Measurements from ENCODE around the gene PMEL. TPM values are rescaled to one million over a fixed set of nuclear protein-coding genes. Genes with fewer than 3 reads are reported as not detected.

The PMEL gene
- total RNA-seq, 1 experiment from 2014 or later: 1.2 TPM

- intact Hi-C loops (cut with micrococcal nuclease; ENCODE audit: unreplicated experiment): loop anchor here (10.0 kb wide), 1 partner anchor 198 kb away; the partner anchor contains the start of gene GDF11
- Histone ChIP-seq H3K4me3 (ENCODE audit: low read depth in 2 of 2, low read length in 2 of 2) (no peak overlapping the region), H3K9me3 (ENCODE audit: control insufficient read depth, insufficient read depth, low read depth, low read length) (no peaks in the 10 kb centered on the region), H3K4me1 (ENCODE audit: control insufficient read depth, insufficient read depth, low read length) (peaks cover 4% of the 10 kb centered on the region; the same call in 1 of the 2 replicates), H3K36me3 (ENCODE audit: control insufficient read depth, insufficient read depth, low read length) (no peaks in the 10 kb centered on the region), H3K27ac (ENCODE audit: low read length) (no peak overlapping the region), H3K27me3 (ENCODE audit: control insufficient read depth, insufficient read depth, low read length) (no peaks in the 10 kb centered on the region)
- in situ Hi-C loops (cut with HindIII; ENCODE audit: low pct_unique_long_range_greater_than_20kb, low sequenced_read_pairs): no loop called here
- TF ChIP-seq CTCF (IDR thresholded peaks at IDR 0.05) (no peak), POLR2AphosphoS5 (IDR thresholded peaks at IDR 0.05; ENCODE audit: low read depth, low read length) (no peak), SIN3A (IDR thresholded peaks at IDR 0.05; ENCODE audit: borderline replicate concordance, insufficient read depth, low read depth, low read length) (no peak), TCF7L2 (IDR thresholded peaks at IDR 0.05; ENCODE audit: low read depth, low read length) (no peak), REST (IDR thresholded peaks at IDR 0.05; ENCODE audit: insufficient read depth in 1 of 2, low read depth in 2 of 2, low read length in 1 of 2) (no peak)
- BruUV-seq (replicated peaks): no TSS peak
- no peak for DNase-seq (ENCODE audit: low read depth, low spot score)
- no peak for ATAC-seq
- ChIA-PET POLR2A (no interaction called here), CTCF (interaction anchor here (0.7 kb wide), 1 partner anchor 864 kb away, joined by 3 read pairs; no protein-coding TSS in a partner anchor)
Observed at GRCh38 chr12:55942577-55943136, 23.2 kb downstream of the PMEL start.

- ATAC-seq: no peak
- no TSS peak for BruUV-seq (replicated peaks)
- POLR2A ChIA-PET: no interaction called here
- H3K27ac ChIP-seq (ENCODE audit: low read length): no peak overlapping the region
- intact Hi-C loops (cut with micrococcal nuclease; ENCODE audit: unreplicated experiment): loop anchor here (10.0 kb wide), 1 partner anchor 197 kb away; the partner anchor contains the start of gene GDF11
- no peaks in the 10 kb centered on the region for H3K9me3 ChIP-seq (ENCODE audit: control insufficient read depth, insufficient read depth, low read depth, low read length)
- TF ChIP-seq SIN3A (IDR thresholded peaks at IDR 0.05; ENCODE audit: borderline replicate concordance, insufficient read depth, low read depth, low read length) (no peak), REST (IDR thresholded peaks at IDR 0.05; ENCODE audit: insufficient read depth in 1 of 2, low read depth in 2 of 2, low read length in 1 of 2) (no peak), CTCF (IDR thresholded peaks at IDR 0.05) (no peak)
- no peaks in the 10 kb centered on the region for H3K36me3 ChIP-seq (ENCODE audit: control insufficient read depth, insufficient read depth, low read length)
- DNase-seq (ENCODE audit: low read depth, low spot score): no peak
- H3K4me3 ChIP-seq (ENCODE audit: low read depth in 2 of 2, low read length in 2 of 2): no peak overlapping the region
- peaks cover 4% of the 10 kb centered on the region; the same call in 1 of the 2 replicates for H3K4me1 ChIP-seq (ENCODE audit: control insufficient read depth, insufficient read depth, low read length)
- CTCF ChIA-PET: interaction anchor here (0.7 kb wide), 1 partner anchor 863 kb away, joined by 3 read pairs; no protein-coding TSS in a partner anchor
- in situ Hi-C loops (cut with HindIII; ENCODE audit: low pct_unique_long_range_greater_than_20kb, low sequenced_read_pairs): no loop called here
- H3K27me3 ChIP-seq (ENCODE audit: control insufficient read depth, insufficient read depth, low read length): no peaks in the 10 kb centered on the region
Observed at GRCh38 chr12:55942055-55942454, 23.8 kb downstream of the PMEL start.
